Liver (tissue), 3 donors: Measurements from ENCODE around the gene SRPX.

Experiments used
- CTCF ChIP-seq: fragments of 150-350 bp; IDR thresholded peaks from 2 replicates; pipeline ENCODE4 v1.5.1; 2017; ENCODE audit warnings: improper control_type of control experiment, low read depth, low read length; ENCODE audit not compliant: missing input control
- MAX ChIP-seq: IDR thresholded peaks from 2 replicates; pipeline ENCODE4 v1.6.1; 2016; ENCODE audit warnings: antibody characterized with exemption
- RAD21 ChIP-seq, 2 donors: IDR thresholded peaks; 2 replicates each; pipeline ENCODE4 v1.6.1; 2016; ENCODE audit warnings: antibody characterized with exemption in 2 of 2, mild to moderate bottlenecking in 2 of 2
- SP1 ChIP-seq: IDR thresholded peaks from 2 replicates; pipeline ENCODE4 v1.6.1; 2018; ENCODE audit warnings: antibody characterized with exemption, mild to moderate bottlenecking
- YY1 ChIP-seq: IDR thresholded peaks from 2 replicates; pipeline ENCODE4 v1.6.1; 2016; ENCODE audit warnings: antibody characterized with exemption, mild to moderate bottlenecking
- donor health status: healthy.
- donor health status: healthy.

GRCh38 chrX:38163193-38163592, 57.5 kb downstream of the SRPX start:
- no peak for TF ChIP-seq MAX
- TF ChIP-seq CTCF: no peak
- no peak for TF ChIP-seq RAD21 (IDR thresholded peaks at IDR 0.05)
- no peak for TF ChIP-seq YY1
- TF ChIP-seq SP1: no peak
